HepG2 (cell line): ENCODE data around the gene COQ5. TPM values are rescaled to one million over a fixed set of nuclear protein-coding genes. Genes with fewer than 3 reads are reported as not detected.

Experiments used
- ARID3A ChIP-seq: IDR thresholded peaks from 2 replicates; pipeline ENCODE4 v1.6.1; 2012; ENCODE audit warnings: low read depth, low read length, improper control_type of control experiment
- ATF7 ChIP-seq, 2 experiments: fragments of 450-650 bp in 1 of 2; sonication (generic) in 1 of 2; formaldehyde crosslinking in 1 of 2; IDR thresholded peaks; 2 replicates each; pipeline versions ENCODE4 v1.4.0 to v1.6.1; 2016 to 2020; ENCODE audit warnings: antibody characterized with exemption in 1 of 2, mild to moderate bottlenecking in 1 of 2, missing genetic modification reagents in 1 of 2
- DMAP1 ChIP-seq: IDR thresholded peaks from 2 replicates; pipeline ENCODE4 v1.6.1; 2016
- E2F2 ChIP-seq: sonication (generic); formaldehyde crosslinking; IDR thresholded peaks from 2 replicates; pipeline ENCODE4 v1.4.0; 2020; ENCODE audit warnings: missing genetic modification reagents, borderline replicate concordance
- EHMT2 ChIP-seq: fragments of 200-600 bp; sonication (generic); IDR thresholded peaks from 2 replicates; pipeline ENCODE4 v1.7.0; 2017; ENCODE audit warnings: antibody characterized with exemption, low read depth, low read length, borderline replicate concordance
- ELF3 ChIP-seq: IDR thresholded peaks from 2 replicates; pipeline ENCODE4 v1.6.1; 2016; ENCODE audit warnings: missing genetic modification reagents, missing compliant biosample characterization
- MED13 ChIP-seq: sonication (generic); formaldehyde crosslinking; IDR thresholded peaks from 2 replicates; pipeline ENCODE4 v1.5.0; 2020; ENCODE audit warnings: missing genetic modification reagents
- NR1H2 ChIP-seq: sonication (generic); formaldehyde crosslinking; IDR thresholded peaks from 2 replicates; pipeline ENCODE4 v1.8.1; 2022; ENCODE audit warnings: low read depth, missing genetic modification reagents, borderline replicate concordance
- PHB2 ChIP-seq: fragments of 450-650 bp; IDR thresholded peaks from 2 replicates; pipeline ENCODE4 v1.6.1; 2018; ENCODE audit not compliant: partially characterized antibody
- SSRP1 ChIP-seq: IDR thresholded peaks from 2 replicates; pipeline ENCODE4 v1.6.1; 2016; ENCODE audit warnings: control low read depth
- TSC22D2 ChIP-seq: sonication (generic); formaldehyde crosslinking; IDR thresholded peaks from 2 replicates; pipeline ENCODE4 v1.5.1; 2020; ENCODE audit warnings: missing genetic modification reagents, mild to moderate bottlenecking, borderline replicate concordance
- ZFP36 ChIP-seq: fragments of 150-350 bp; IDR thresholded peaks from 2 replicates; pipeline ENCODE4 v1.6.1; 2018; ENCODE audit warnings: borderline replicate concordance, low read length, low read depth; ENCODE audit not compliant: partially characterized antibody
- ZNF20 ChIP-seq: sonication (generic); formaldehyde crosslinking; IDR thresholded peaks from 2 replicates; pipeline ENCODE4 v1.4.0; 2020; ENCODE audit warnings: mild to moderate bottlenecking, moderate library complexity, missing genetic modification reagents
- ZNF761 ChIP-seq: sonication (generic); formaldehyde crosslinking; conservative IDR thresholded peaks from 2 replicates; pipeline ENCODE4 v1.4.0; 2020; ENCODE audit warnings: mild to moderate bottlenecking, missing genetic modification reagents
- ZNF788 ChIP-seq: sonication (generic); formaldehyde crosslinking; IDR thresholded peaks from 2 replicates; pipeline ENCODE4 v1.5.0; 2020; ENCODE audit warnings: mild to moderate bottlenecking, missing genetic modification reagents, borderline replicate concordance
- polyA plus RNA-seq, 8 experiments: library from polyadenylated mRNA; depleted of rRNA in 3 of 8; stranded (reverse) in 7 of 8; unstranded in 1 of 8; fragments of >200 nt; fragmentation: Illumina TruSeq in 4 of 8; extraction: Trizol in 4 of 8; gene quantifications; 2 replicates each; pipeline versions ENCODE4 v1.2.1 to v1.2.3, GENCODE V29; 2011 to 2016; ENCODE audit warnings: low read depth in 4 of 8, missing spikeins in 1 of 8, mixed read lengths in 1 of 8; ENCODE audit not compliant: insufficient read depth in 1 of 8
- total RNA-seq, 5 experiments: library from RNA; depleted of rRNA; stranded (reverse); fragments of >200 nt; fragmentation: Illumina TruSeq; extraction: Trizol; gene quantifications; 2 replicates each; pipeline ENCODE4 v1.2.3, GENCODE V29; 2016; ENCODE audit warnings: low read depth in 1 of 5
- TF ChIP-seq, protein P1 (sequence below): sonication (generic); formaldehyde crosslinking; IDR thresholded peaks from 2 replicates; pipeline ENCODE4 v1.8.1; 2023; ENCODE audit warnings: mild to moderate bottlenecking, inconsistent platforms, moderate library complexity, missing genetic modification reagents, borderline replicate concordance
- TF ChIP-seq, protein P2 (sequence below): IDR thresholded peaks from 2 replicates; pipeline ENCODE4 v1.6.1; 2016; ENCODE audit warnings: low read depth, missing genetic modification reagents, missing compliant biosample characterization

Gene COQ5
- total and polyA plus RNA-seq, 2 of the 13 experiments (the other 11 are each of a cell fraction or from before 2014, with no cell fraction given), result 36.4 to 41.5 TPM

DNA sequence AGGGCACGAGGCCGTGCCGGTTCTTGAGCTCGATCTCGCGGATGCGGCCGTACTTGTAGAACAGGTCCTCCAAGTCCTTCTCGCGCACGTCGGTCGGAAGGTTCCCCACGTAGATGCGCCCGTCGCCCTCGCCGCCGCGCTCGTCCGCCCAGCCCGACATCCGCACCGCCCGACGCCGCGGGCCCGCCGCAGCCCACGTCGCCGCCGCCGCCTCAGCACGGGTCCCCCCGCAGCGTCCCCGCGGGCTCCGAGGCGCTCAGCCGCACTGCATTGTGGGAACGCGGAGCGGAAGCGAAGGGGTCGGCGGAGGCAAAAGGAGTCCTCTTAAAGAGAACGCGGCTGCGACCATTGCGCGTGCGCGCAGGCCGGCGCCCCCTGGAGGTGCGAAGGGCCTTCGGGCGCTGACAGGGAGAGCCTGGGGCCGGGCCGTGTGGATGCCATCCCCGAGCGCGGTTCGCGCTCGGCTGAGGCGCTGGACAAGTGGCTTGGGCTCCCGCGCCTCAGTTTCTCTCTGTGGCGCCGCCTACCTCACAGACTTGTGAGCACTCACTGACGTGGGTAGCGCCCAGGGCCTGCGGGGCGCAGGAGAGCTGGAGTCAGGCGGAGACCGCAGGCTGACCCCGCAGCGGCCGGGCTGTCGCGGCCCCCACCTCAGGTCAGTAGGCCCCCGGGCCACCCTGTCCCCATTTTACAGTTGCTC, 59.4 kb downstream of the COQ5 start, which contains the start of gene SRSF9 (continued):
- TF ChIP-seq ZFP36 (no peak), TSC22D2 (CRISPR knock-in tag) (no peak), MED13 (no peak), EHMT2 (no peak), ZNF761 (no peak), E2F2 (0 out of 2 replicates have a peak, but pooled peaks have one; percentile 62), DMAP1 (CRISPR knock-in tag) (peak; percentile 63), SSRP1 (CRISPR knock-in tag) (no peak), ARID3A (peak; percentile 31; the same call in 1 of the 2 replicates), NR1H2 (CRISPR knock-in tag) (0 out of 2 replicates have a peak, but pooled peaks have one; percentile 23), PHB2 (no peak), ELF3 (CRISPR knock-in tag) (peak; percentile 62), ATF7 (IDR thresholded peaks at IDR 0.05) (no peak), ATF7 (CRISPR knock-in tag; IDR thresholded peaks at IDR 0.05) (no peak), ZNF20 (0 out of 2 replicates have a peak, but pooled peaks have one; percentile 74), ZNF788 (CRISPR knock-in tag) (peak; percentile 72; the same call in 1 of the 2 replicates)
- TF ChIP-seq, protein P1, sequence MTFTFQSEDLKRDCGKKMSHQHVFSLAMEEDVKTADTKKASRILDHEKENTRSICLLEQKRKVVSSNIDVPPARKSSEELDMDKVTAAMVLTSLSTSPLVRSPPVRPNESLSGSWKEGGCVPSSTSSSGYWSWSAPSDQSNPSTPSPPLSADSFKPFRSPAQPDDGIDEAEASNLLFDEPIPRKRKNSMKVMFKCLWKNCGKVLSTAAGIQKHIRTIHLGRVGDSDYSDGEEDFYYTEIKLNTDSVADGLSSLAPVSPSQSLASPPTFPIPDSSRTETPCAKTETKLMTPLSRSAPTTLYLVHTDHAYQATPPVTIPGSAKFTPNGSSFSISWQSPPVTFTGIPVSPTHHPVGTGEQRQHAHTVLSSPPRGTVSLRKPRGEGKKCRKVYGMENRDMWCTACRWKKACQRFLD (CRISPR knock-in tag), result no peak
- TF ChIP-seq, protein P2, sequence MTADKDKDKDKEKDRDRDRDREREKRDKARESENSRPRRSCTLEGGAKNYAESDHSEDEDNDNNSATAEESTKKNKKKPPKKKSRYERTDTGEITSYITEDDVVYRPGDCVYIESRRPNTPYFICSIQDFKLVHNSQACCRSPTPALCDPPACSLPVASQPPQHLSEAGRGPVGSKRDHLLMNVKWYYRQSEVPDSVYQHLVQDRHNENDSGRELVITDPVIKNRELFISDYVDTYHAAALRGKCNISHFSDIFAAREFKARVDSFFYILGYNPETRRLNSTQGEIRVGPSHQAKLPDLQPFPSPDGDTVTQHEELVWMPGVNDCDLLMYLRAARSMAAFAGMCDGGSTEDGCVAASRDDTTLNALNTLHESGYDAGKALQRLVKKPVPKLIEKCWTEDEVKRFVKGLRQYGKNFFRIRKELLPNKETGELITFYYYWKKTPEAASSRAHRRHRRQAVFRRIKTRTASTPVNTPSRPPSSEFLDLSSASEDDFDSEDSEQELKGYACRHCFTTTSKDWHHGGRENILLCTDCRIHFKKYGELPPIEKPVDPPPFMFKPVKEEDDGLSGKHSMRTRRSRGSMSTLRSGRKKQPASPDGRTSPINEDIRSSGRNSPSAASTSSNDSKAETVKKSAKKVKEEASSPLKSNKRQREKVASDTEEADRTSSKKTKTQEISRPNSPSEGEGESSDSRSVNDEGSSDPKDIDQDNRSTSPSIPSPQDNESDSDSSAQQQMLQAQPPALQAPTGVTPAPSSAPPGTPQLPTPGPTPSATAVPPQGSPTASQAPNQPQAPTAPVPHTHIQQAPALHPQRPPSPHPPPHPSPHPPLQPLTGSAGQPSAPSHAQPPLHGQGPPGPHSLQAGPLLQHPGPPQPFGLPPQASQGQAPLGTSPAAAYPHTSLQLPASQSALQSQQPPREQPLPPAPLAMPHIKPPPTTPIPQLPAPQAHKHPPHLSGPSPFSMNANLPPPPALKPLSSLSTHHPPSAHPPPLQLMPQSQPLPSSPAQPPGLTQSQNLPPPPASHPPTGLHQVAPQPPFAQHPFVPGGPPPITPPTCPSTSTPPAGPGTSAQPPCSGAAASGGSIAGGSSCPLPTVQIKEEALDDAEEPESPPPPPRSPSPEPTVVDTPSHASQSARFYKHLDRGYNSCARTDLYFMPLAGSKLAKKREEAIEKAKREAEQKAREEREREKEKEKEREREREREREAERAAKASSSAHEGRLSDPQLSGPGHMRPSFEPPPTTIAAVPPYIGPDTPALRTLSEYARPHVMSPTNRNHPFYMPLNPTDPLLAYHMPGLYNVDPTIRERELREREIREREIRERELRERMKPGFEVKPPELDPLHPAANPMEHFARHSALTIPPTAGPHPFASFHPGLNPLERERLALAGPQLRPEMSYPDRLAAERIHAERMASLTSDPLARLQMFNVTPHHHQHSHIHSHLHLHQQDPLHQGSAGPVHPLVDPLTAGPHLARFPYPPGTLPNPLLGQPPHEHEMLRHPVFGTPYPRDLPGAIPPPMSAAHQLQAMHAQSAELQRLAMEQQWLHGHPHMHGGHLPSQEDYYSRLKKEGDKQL, result 0 out of 2 replicates have a peak, but pooled peaks have one; percentile 9
